ENCODE measurements around the gene RFWD3.

RFWD3 gene

GRCh38 chr16:74635303-74635702 lies 31.4 kb downstream of the RFWD3 start:
- no peaks in the 10 kb centered on the region for H4K20me1 ChIP-seq (ENCODE audit: insufficient read depth, low read length)
- no peaks in the 10 kb centered on the region for H3F3A ChIP-seq (ENCODE audit: insufficient read depth, low read length)
- no peaks in the 10 kb centered on the region for H3K79me2 ChIP-seq (ENCODE audit: low read length)
- H3K4me2 ChIP-seq (ENCODE audit: low read depth, low read length) = no peak overlapping the region
- no peaks in the 10 kb centered on the region; the same call in 1 of the 2 replicates for H3K36me3 ChIP-seq (replicated peaks; ENCODE audit: insufficient read depth, low read length)
- no peaks in the 10 kb centered on the region for H3K9me3 ChIP-seq (replicated peaks; ENCODE audit: insufficient read depth, low read length)
- no peak overlapping the region for H3K27ac ChIP-seq (ENCODE audit: low read length)
- DNase-seq = no peak
- no peaks in the 10 kb centered on the region for H3K9me2 ChIP-seq (replicated peaks; ENCODE audit: insufficient read depth, low read length)
- H3K4me3 ChIP-seq (ENCODE audit: low read length) = no peak overlapping the region
- no peak overlapping the region for H3K9ac ChIP-seq (ENCODE audit: low read length)
- no peak overlapping the region for H2AFZ ChIP-seq (ENCODE audit: low read length)
- no peak for TF ChIP-seq EZH2phosphoT487 (IDR thresholded peaks at IDR 0.05; ENCODE audit: low read length)
- no peak for TF ChIP-seq EZH2 (optimal IDR thresholded peaks at IDR 0.05; ENCODE audit: low read depth, low read length)
- no peak for TF ChIP-seq CTCF (IDR thresholded peaks at IDR 0.05; ENCODE audit: low read length)
- H3K27me3 ChIP-seq (replicated peaks; ENCODE audit: insufficient read depth, low read length) = no peaks in the 10 kb centered on the region
- no peaks in the 10 kb centered on the region for H3K4me1 ChIP-seq (ENCODE audit: low read length)

- no peak overlapping the region for H2AFZ ChIP-seq (ENCODE audit: low read length)
- no peaks in the 10 kb centered on the region for H3K27me3 ChIP-seq (replicated peaks; ENCODE audit: insufficient read depth, low read length)
- no peaks in the 10 kb centered on the region for H3K9me3 ChIP-seq (replicated peaks; ENCODE audit: insufficient read depth, low read length)
- no peaks in the 10 kb centered on the region for H3K79me2 ChIP-seq (ENCODE audit: low read length)
- H3K27ac ChIP-seq (ENCODE audit: low read length) = no peak overlapping the region
- H3K36me3 ChIP-seq (replicated peaks; ENCODE audit: insufficient read depth, low read length) = no peaks in the 10 kb centered on the region; the same call in 1 of the 2 replicates
- H3K4me1 ChIP-seq (ENCODE audit: low read length) = no peaks in the 10 kb centered on the region
- H3K4me3 ChIP-seq (ENCODE audit: low read length) = no peak overlapping the region
- no peak overlapping the region for H3K9ac ChIP-seq (ENCODE audit: low read length)
- no peaks in the 10 kb centered on the region for H3F3A ChIP-seq (ENCODE audit: insufficient read depth, low read length)
- no peak overlapping the region for H3K4me2 ChIP-seq (ENCODE audit: low read depth, low read length)
- H3K9me2 ChIP-seq (replicated peaks; ENCODE audit: insufficient read depth, low read length) = no peaks in the 10 kb centered on the region
- TF ChIP-seq EZH2 (optimal IDR thresholded peaks at IDR 0.05; ENCODE audit: low read depth, low read length) = no peak
- no peak for TF ChIP-seq CTCF (IDR thresholded peaks at IDR 0.05; ENCODE audit: low read length)
- no peak for TF ChIP-seq EZH2phosphoT487 (IDR thresholded peaks at IDR 0.05; ENCODE audit: low read length)
- no peaks in the 10 kb centered on the region for H4K20me1 ChIP-seq (ENCODE audit: insufficient read depth, low read length)
- DNase-seq = no peak
These were observed 33.0 kb downstream of the RFWD3 start for GRCh38 chr16:74633686-74634085.

- H3K27me3 ChIP-seq (replicated peaks; ENCODE audit: insufficient read depth, low read length) = no peaks in the 10 kb centered on the region
- H3K4me3 ChIP-seq (ENCODE audit: low read length) = no peak overlapping the region
- H3K79me2 ChIP-seq (ENCODE audit: low read length) = no peaks in the 10 kb centered on the region
- no peaks in the 10 kb centered on the region for H3K36me3 ChIP-seq (replicated peaks; ENCODE audit: insufficient read depth, low read length)
- H3K9me2 ChIP-seq (replicated peaks; ENCODE audit: insufficient read depth, low read length) = no peaks in the 10 kb centered on the region
- no peaks in the 10 kb centered on the region for H4K20me1 ChIP-seq (ENCODE audit: insufficient read depth, low read length)
- H3K27ac ChIP-seq (ENCODE audit: low read length) = no peak overlapping the region
- TF ChIP-seq CTCF (IDR thresholded peaks at IDR 0.05; ENCODE audit: low read length) (no peak), EZH2 (optimal IDR thresholded peaks at IDR 0.05; ENCODE audit: low read depth, low read length) (no peak), EZH2phosphoT487 (IDR thresholded peaks at IDR 0.05; ENCODE audit: low read length) (no peak)
- no peak for DNase-seq
- H3F3A ChIP-seq (ENCODE audit: insufficient read depth, low read length) = no peaks in the 10 kb centered on the region
- no peak overlapping the region for H3K9ac ChIP-seq (ENCODE audit: low read length)
- no peaks in the 10 kb centered on the region for H3K9me3 ChIP-seq (replicated peaks; ENCODE audit: insufficient read depth, low read length)
- H2AFZ ChIP-seq (ENCODE audit: low read length) = no peak overlapping the region
- H3K4me2 ChIP-seq (ENCODE audit: low read depth, low read length) = no peak overlapping the region
- no peaks in the 10 kb centered on the region for H3K4me1 ChIP-seq (ENCODE audit: low read length)
These were observed 39.0 kb downstream of the RFWD3 start for GRCh38 chr16:74627506-74628220.
